H9 (cell line): ENCODE results near the gene KRTAP10-12. TPM values are rescaled to one million over a fixed set of nuclear protein-coding genes. Genes with fewer than 3 reads are reported as not detected.

Experiments
- DNase-seq: peaks from one replicate; pipeline ENCODE4 v3.0.0-alpha.2; 2017
- H2AFZ ChIP-seq: one replicate; pipeline ENCODE4 v1.6.1; 2013; ENCODE audit warnings: mild to moderate bottlenecking, low read length, control low read depth, moderate library complexity
- H2AK5ac ChIP-seq: 2 replicates; pipeline ENCODE4 v1.6.1; 2013; ENCODE audit warnings: low read length, control low read depth, mixed read lengths; ENCODE audit not compliant: insufficient read length
- H2BK120ac ChIP-seq: one replicate; pipeline ENCODE4 v1.6.1; 2013; ENCODE audit warnings: low read depth, mild to moderate bottlenecking, low read length, control low read depth, inconsistent platforms; ENCODE audit not compliant: poor library complexity, severe bottlenecking
- H2BK12ac ChIP-seq: 2 replicates; pipeline ENCODE4 v1.6.1; 2013; ENCODE audit warnings: low read length, control low read depth, mixed read lengths, low read depth; ENCODE audit not compliant: insufficient read length
- H2BK15ac ChIP-seq: 2 replicates; pipeline ENCODE4 v1.6.1; 2013; ENCODE audit warnings: low read depth, low read length, control low read depth
- H2BK20ac ChIP-seq: one replicate; pipeline ENCODE4 v1.6.1; 2013; ENCODE audit warnings: low read depth, mild to moderate bottlenecking, low read length, control low read depth, inconsistent platforms; ENCODE audit not compliant: poor library complexity, severe bottlenecking
- H2BK5ac ChIP-seq: 2 replicates; pipeline ENCODE4 v1.6.1; 2013; ENCODE audit warnings: low read length, control low read depth, mixed read lengths; ENCODE audit not compliant: insufficient read length
- H3K14ac ChIP-seq: 2 replicates; pipeline ENCODE4 v1.6.1; 2013; ENCODE audit warnings: low read length, control low read depth; ENCODE audit not compliant: insufficient read depth
- H3K18ac ChIP-seq: 2 replicates; pipeline ENCODE4 v1.6.1; 2013; ENCODE audit warnings: low read depth, mild to moderate bottlenecking, mixed read lengths, low read length, control low read depth; ENCODE audit not compliant: insufficient read length
- H3K23ac ChIP-seq: 2 replicates; pipeline ENCODE4 v1.6.1; 2013; ENCODE audit warnings: low read length, control low read depth, mixed read lengths, low read depth; ENCODE audit not compliant: insufficient read length
- H3K23me2 ChIP-seq: 2 replicates; pipeline ENCODE4 v1.6.1; 2013; ENCODE audit warnings: low read depth, mild to moderate bottlenecking, mixed read lengths, low read length, control low read depth; ENCODE audit not compliant: insufficient read length, poor library complexity, severe bottlenecking
- H3K27ac ChIP-seq: 2 replicates; pipeline ENCODE4 v1.5.1; 2013; ENCODE audit warnings: low read length, control low read depth, mixed read lengths, low read depth; ENCODE audit not compliant: insufficient read length
- H3K27me3 ChIP-seq: 2 replicates; pipeline ENCODE4 v1.6.1; 2013; ENCODE audit warnings: low read length, control low read depth, inconsistent platforms; ENCODE audit not compliant: insufficient read depth
- H3K4ac ChIP-seq: 2 replicates; pipeline ENCODE4 v1.6.1; 2013; ENCODE audit warnings: low read depth, mild to moderate bottlenecking, control low read depth, inconsistent platforms, low read length, moderate library complexity
- H3K4me1 ChIP-seq: 2 replicates; pipeline ENCODE4 v1.6.1; 2013; ENCODE audit warnings: low read length, control low read depth, inconsistent platforms; ENCODE audit not compliant: insufficient read depth
- H3K4me2 ChIP-seq: 2 replicates; pipeline ENCODE4 v1.6.1; 2013; ENCODE audit warnings: low read length, control low read depth, mixed read lengths; ENCODE audit not compliant: insufficient read length, insufficient read depth
- H3K56ac ChIP-seq: 2 replicates; pipeline ENCODE4 v1.6.1; 2013; ENCODE audit warnings: low read depth, mild to moderate bottlenecking, mixed read lengths, low read length, control low read depth; ENCODE audit not compliant: insufficient read length
- H3K79me1 ChIP-seq: 2 replicates; pipeline ENCODE4 v1.6.1; 2013; ENCODE audit warnings: low read depth, mild to moderate bottlenecking, moderate library complexity, low read length, control low read depth, inconsistent platforms; ENCODE audit not compliant: insufficient read depth, poor library complexity, severe bottlenecking
- H3K79me2 ChIP-seq: 2 replicates; pipeline ENCODE4 v1.6.1; 2013; ENCODE audit warnings: low read length, control low read depth, inconsistent platforms; ENCODE audit not compliant: insufficient read depth
- H3K9ac ChIP-seq: 2 replicates; pipeline ENCODE4 v1.6.1; 2013; ENCODE audit warnings: low read length, control low read depth, mixed read lengths; ENCODE audit not compliant: insufficient read length; ENCODE audit errors: extremely low read depth
- H3K9me3 ChIP-seq: one replicate; pipeline ENCODE4 v1.6.1; 2013; ENCODE audit warnings: low read depth, low read length, inconsistent platforms; ENCODE audit not compliant: control insufficient read depth
- H3T11ph ChIP-seq: one replicate; pipeline ENCODE4 v1.6.1; 2013; ENCODE audit warnings: mild to moderate bottlenecking, low read length, control low read depth, inconsistent platforms
- H4K20me1 ChIP-seq: one replicate; pipeline ENCODE4 v1.6.1; 2013; ENCODE audit not compliant: control insufficient read depth, insufficient read length, insufficient read depth
- H4K5ac ChIP-seq: 2 replicates; pipeline ENCODE4 v1.6.1; 2013; ENCODE audit warnings: low read depth, mild to moderate bottlenecking, mixed read lengths, low read length, control low read depth; ENCODE audit not compliant: insufficient read length
- H4K8ac ChIP-seq: replicated peaks from 2 replicates; pipeline ENCODE4 v1.6.1; 2013; ENCODE audit warnings: low read length, control low read depth, mixed read lengths, low read depth; ENCODE audit not compliant: insufficient read length
- H4K91ac ChIP-seq: 2 replicates; pipeline ENCODE4 v1.6.1; 2013; ENCODE audit warnings: low read depth, mild to moderate bottlenecking, moderate library complexity, mixed read lengths, low read length, control low read depth; ENCODE audit not compliant: insufficient read length
- H3K27ac Mint-ChIP-seq, 3 experiments: 2 replicates in 2 of 3; 3 replicates in 1 of 3; pipeline ENCODE4 v1.8.0; 2020 to 2021; ENCODE audit warnings: mixed read lengths in 3 of 3, mild to moderate bottlenecking in 1 of 3, moderate library complexity in 1 of 3
- H3K27me3 Mint-ChIP-seq: 2 replicates; pipeline ENCODE4 v1.8.0; 2021; ENCODE audit warnings: low read depth, mild to moderate bottlenecking, moderate library complexity, mixed read lengths
- H3K36me3 Mint-ChIP-seq, 3 experiments: 2 replicates in 2 of 3; 3 replicates in 1 of 3; pipeline ENCODE4 v1.8.0; 2020 to 2021; ENCODE audit warnings: low read depth in 3 of 3, mixed read lengths in 3 of 3; ENCODE audit not compliant: insufficient read depth in 1 of 3
- H3K4me1 Mint-ChIP-seq, 2 experiments: 2 replicates each; pipeline ENCODE4 v1.8.0; 2020; ENCODE audit warnings: mixed read lengths in 2 of 2
- H3K4me3 Mint-ChIP-seq, 2 experiments: 2 replicates in 1 of 2; 3 replicates in 1 of 2; pipeline ENCODE4 v1.8.0; 2020 to 2021; ENCODE audit warnings: mild to moderate bottlenecking in 2 of 2, mixed read lengths in 2 of 2, moderate library complexity in 1 of 2
- H3K9me3 Mint-ChIP-seq, 2 experiments: 2 replicates in 1 of 2; 3 replicates in 1 of 2; pipeline ENCODE4 v1.8.0; 2020; ENCODE audit warnings: mild to moderate bottlenecking in 2 of 2, mixed read lengths in 2 of 2, moderate library complexity in 1 of 2
- CTCF ChIP-seq: fragments of 200-600 bp; sonication (generic); conservative IDR thresholded peaks from 3 replicates; pipeline ENCODE4 v1.8.0; 2021; ENCODE audit warnings: antibody characterized with exemption, mild to moderate bottlenecking
- WGBS: extraction: QIAGEN DNeasy Blood & Tissue Kit; methylation state at CpG from one replicate; pipeline ENCODE4 v1.1.7; 2013; ENCODE audit warnings: missing lambda C conversion rate, low lambda C conversion rate, mixed read lengths; ENCODE audit not compliant: insufficient read length; ENCODE audit errors: extremely low coverage; 5-methylcytosine and 5-hydroxymethylcytosine counted together
- total RNA-seq: library from RNA; stranded (reverse); gene quantifications from 2 replicates; pipeline ENCODE4 v1.2.1, GENCODE V29; 2021

Gene KRTAP10-12
- total RNA-seq, 1 experiment from 2014 or later: not detected

GRCh38 chr21:44724196-44724595, 27.2 kb downstream of the KRTAP10-12 start:
- Histone ChIP-seq H3K23me2 (no peaks in the 10 kb centered on the region), H2BK15ac (no peak overlapping the region), H3K4ac (no peak overlapping the region), H4K20me1 (no peaks in the 10 kb centered on the region), H3K56ac (no peak overlapping the region), H3K23ac (no peak overlapping the region), H2BK20ac (no peak overlapping the region), H4K8ac (no peak overlapping the region), H3K27me3 (no peaks in the 10 kb centered on the region; the same call in 1 of the 2 replicates), H3K14ac (no peak overlapping the region), H3K4me1 (no peaks in the 10 kb centered on the region), H3K79me2 (no peaks in the 10 kb centered on the region), H3K79me1 (no peaks in the 10 kb centered on the region), H3K9me3 (no peaks in the 10 kb centered on the region), H3T11ph (no peak overlapping the region), H2BK12ac (no peak overlapping the region), H2AFZ (no peak overlapping the region), H3K9ac (no peak overlapping the region), H2BK5ac (no peak overlapping the region), H4K5ac (no peak overlapping the region), H2AK5ac (no peak overlapping the region), H3K27ac (no peak overlapping the region), H2BK120ac (no peak overlapping the region), H4K91ac (no peak overlapping the region), H3K4me2 (no peak overlapping the region), H3K18ac (no peak overlapping the region)
- TF ChIP-seq CTCF: no peak
- WGBS: no CpG with 5 or more reads among the region's 7 CpGs
- peaks cover 10 to 16% of the 10 kb centered on the region in 2 experiments for H3K4me1 Mint-ChIP-seq
- peaks cover 0 to 4% of the 10 kb centered on the region in 2 experiments; a peak in 1 of 5 replicates for H3K9me3 Mint-ChIP-seq
- H3K36me3 Mint-ChIP-seq: no peaks in the 10 kb centered on the region
- peak overlapping the region in 1 of 3 experiments; percentile 53; a peak in 1 of 7 replicates for H3K27ac Mint-ChIP-seq
- H3K4me3 Mint-ChIP-seq: peak overlapping the region in 1 of 2 experiments; percentile 41; a peak in 2 of 5 replicates
- no peak for DNase-seq
- H3K27me3 Mint-ChIP-seq: peaks cover 24% of the 10 kb centered on the region
